Stimulated activated naive CD8-positive, alpha-beta T cell treated with anti-CD3 and anti-CD28 coated beads, Interleukin-15, Interleukin-2, amounts not matched to agents 100 ng/mL and 50 ng/mL, for 24 hours (primary cell): ENCODE results near the gene TAGLN.

Experiments used
- H3K27ac Mint-ChIP-seq: one replicate; pipeline ENCODE4 v1.8.0; 2021; ENCODE audit warnings: mild to moderate bottlenecking, mixed read lengths
- H3K27me3 Mint-ChIP-seq: one replicate; pipeline ENCODE4 v1.8.0; 2021; ENCODE audit warnings: mixed read lengths
- H3K36me3 Mint-ChIP-seq: one replicate; pipeline ENCODE4 v1.8.0; 2021; ENCODE audit warnings: low read depth, mixed read lengths
- H3K4me1 Mint-ChIP-seq: one replicate; pipeline ENCODE4 v1.8.0; 2021; ENCODE audit warnings: low read depth, mixed read lengths
- H3K4me3 Mint-ChIP-seq: one replicate; pipeline ENCODE4 v1.8.0; 2021; ENCODE audit warnings: mild to moderate bottlenecking, mixed read lengths
- H3K9me3 Mint-ChIP-seq: one replicate; pipeline ENCODE4 v1.8.0; 2021; ENCODE audit warnings: mixed read lengths

The TAGLN gene

GRCh38 chr11:117199053-117199915 is at the start of gene TAGLN:
Gene TAGLN, plus strand, starts transcription at chr11:117199370. Its CDS starts 3,644 bp downstream, at chr11:117203014.
- Mint-ChIP-seq H3K36me3 (peaks cover 7% of the 10 kb centered on the region), H3K27ac (no peak within 1 kb of the TSS), H3K4me1 (no peaks in the 10 kb centered on the region), H3K4me3 (no peak within 1 kb of the TSS), H3K27me3 (no peaks in the 10 kb centered on the region), H3K9me3 (no peaks in the 10 kb centered on the region)

- H3K36me3 Mint-ChIP-seq = peaks cover 46% of the 10 kb centered on the region
- no peak overlapping the region for H3K4me3 Mint-ChIP-seq
- peaks cover 29% of the 10 kb centered on the region for H3K4me1 Mint-ChIP-seq
- no peak overlapping the region for H3K27ac Mint-ChIP-seq
- H3K9me3 Mint-ChIP-seq = no peaks in the 10 kb centered on the region
- no peaks in the 10 kb centered on the region for H3K27me3 Mint-ChIP-seq
These were observed 47.1 kb upstream of the TAGLN start for GRCh38 chr11:117152066-117152465.

- Mint-ChIP-seq H3K27me3 (no peaks in the 10 kb centered on the region), H3K4me1 (peaks cover 23% of the 10 kb centered on the region), H3K27ac (no peak overlapping the region), H3K36me3 (peaks cover 46% of the 10 kb centered on the region), H3K4me3 (no peak overlapping the region), H3K9me3 (no peaks in the 10 kb centered on the region)
These were observed 44.7 kb upstream of the TAGLN start for GRCh38 chr11:117154468-117154867.

GRCh38 chr11:117157507-117157906 is 41.7 kb upstream of the TAGLN start:
- H3K36me3 Mint-ChIP-seq = peaks cover 45% of the 10 kb centered on the region
- H3K27me3 Mint-ChIP-seq = no peaks in the 10 kb centered on the region

DNA sequence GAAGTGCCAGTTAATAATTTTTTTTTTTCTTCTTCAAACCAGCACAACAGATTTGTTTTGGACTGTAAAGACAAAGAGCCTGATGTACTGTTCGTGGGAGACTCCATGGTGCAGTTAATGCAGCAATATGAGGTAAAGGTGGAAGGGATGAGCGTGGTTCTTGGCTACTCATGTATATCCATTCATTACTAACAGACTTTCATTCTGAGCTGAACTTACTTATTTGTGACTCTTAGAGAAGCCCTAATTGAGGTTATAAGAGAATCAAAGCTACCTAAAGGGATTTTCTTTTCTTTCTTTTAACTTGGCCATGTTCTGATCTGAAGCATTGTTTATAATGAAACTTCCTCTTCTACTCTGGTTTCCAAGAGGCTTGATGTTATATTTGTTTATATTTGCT is 39.3 kb upstream of the TAGLN start:
- Mint-ChIP-seq H3K27me3 (no peaks in the 10 kb centered on the region), H3K36me3 (peaks cover 51% of the 10 kb centered on the region), H3K27ac (peak overlapping the region; percentile 26), H3K9me3 (no peaks in the 10 kb centered on the region), H3K4me3 (no peak overlapping the region), H3K4me1 (peaks cover 12% of the 10 kb centered on the region)

More at GRCh38 chr11:117157507-117157906, 41.7 kb upstream of the TAGLN start:
- Mint-ChIP-seq H3K4me1 (peaks cover 13% of the 10 kb centered on the region), H3K9me3 (no peaks in the 10 kb centered on the region), H3K27ac (no peak overlapping the region), H3K4me3 (no peak overlapping the region)

DNA sequence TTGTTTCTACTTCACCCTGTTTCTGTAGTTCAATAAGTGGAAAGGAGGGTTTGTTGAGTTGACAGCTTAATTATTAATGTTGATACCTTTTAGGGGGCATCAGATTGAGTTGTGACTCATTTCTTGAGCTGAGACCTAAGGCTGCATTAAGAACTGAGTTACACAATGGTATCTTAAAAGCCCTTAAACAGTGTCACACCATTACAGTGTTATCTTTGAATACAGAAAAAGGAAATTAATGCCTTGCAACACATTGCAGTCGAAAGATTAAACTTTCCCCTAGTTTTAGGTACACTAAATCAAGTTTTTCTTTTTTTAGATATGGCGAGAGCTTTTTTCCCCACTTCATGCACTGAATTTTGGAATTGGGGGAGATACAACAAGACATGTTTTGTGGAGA is 38.3 kb upstream of the TAGLN start:
- Mint-ChIP-seq H3K36me3 (peaks cover 55% of the 10 kb centered on the region), H3K27ac (peak overlapping the region; percentile 31), H3K4me3 (no peak overlapping the region), H3K4me1 (peaks cover 12% of the 10 kb centered on the region), H3K9me3 (no peaks in the 10 kb centered on the region), H3K27me3 (no peaks in the 10 kb centered on the region)

GRCh38 chr11:117166491-117166890 is 32.7 kb upstream of the TAGLN start:
- Mint-ChIP-seq H3K36me3 (peaks cover 58% of the 10 kb centered on the region), H3K27ac (no peak overlapping the region), H3K9me3 (no peaks in the 10 kb centered on the region), H3K4me1 (no peaks in the 10 kb centered on the region), H3K4me3 (no peak overlapping the region), H3K27me3 (no peaks in the 10 kb centered on the region)

GRCh38 chr11:117169736-117170135 is 29.4 kb upstream of the TAGLN start:
- no peak overlapping the region for H3K4me3 Mint-ChIP-seq
- H3K4me1 Mint-ChIP-seq = peaks cover 5% of the 10 kb centered on the region
- no peaks in the 10 kb centered on the region for H3K9me3 Mint-ChIP-seq
- no peaks in the 10 kb centered on the region for H3K27me3 Mint-ChIP-seq
- no peak overlapping the region for H3K27ac Mint-ChIP-seq
- peaks cover 48% of the 10 kb centered on the region for H3K36me3 Mint-ChIP-seq

DNA sequence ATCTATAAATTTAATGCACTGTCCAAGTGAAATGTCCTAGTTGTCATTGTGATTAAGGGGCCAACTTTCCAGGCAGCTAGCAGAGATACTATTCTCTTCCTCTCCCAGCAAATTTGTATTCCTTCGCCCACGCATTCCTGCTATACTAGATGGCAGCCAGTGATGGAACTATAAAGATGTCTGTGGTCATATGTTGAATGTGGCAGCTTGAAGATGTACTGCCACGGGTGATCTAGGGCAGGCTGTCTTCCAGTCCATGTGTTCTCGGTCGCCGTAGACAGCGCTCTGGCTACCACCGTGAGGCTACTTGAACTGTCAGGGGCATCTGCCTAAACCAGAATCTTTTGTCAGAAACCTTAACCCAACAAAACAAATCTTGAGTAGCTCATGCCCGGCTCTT is 29.0 kb upstream of the TAGLN start:
- H3K4me3 Mint-ChIP-seq = no peak overlapping the region
- H3K27me3 Mint-ChIP-seq = no peaks in the 10 kb centered on the region
- peaks cover 46% of the 10 kb centered on the region for H3K36me3 Mint-ChIP-seq
- H3K9me3 Mint-ChIP-seq = no peaks in the 10 kb centered on the region
- no peak overlapping the region for H3K27ac Mint-ChIP-seq
- H3K4me1 Mint-ChIP-seq = peaks cover 5% of the 10 kb centered on the region

DNA sequence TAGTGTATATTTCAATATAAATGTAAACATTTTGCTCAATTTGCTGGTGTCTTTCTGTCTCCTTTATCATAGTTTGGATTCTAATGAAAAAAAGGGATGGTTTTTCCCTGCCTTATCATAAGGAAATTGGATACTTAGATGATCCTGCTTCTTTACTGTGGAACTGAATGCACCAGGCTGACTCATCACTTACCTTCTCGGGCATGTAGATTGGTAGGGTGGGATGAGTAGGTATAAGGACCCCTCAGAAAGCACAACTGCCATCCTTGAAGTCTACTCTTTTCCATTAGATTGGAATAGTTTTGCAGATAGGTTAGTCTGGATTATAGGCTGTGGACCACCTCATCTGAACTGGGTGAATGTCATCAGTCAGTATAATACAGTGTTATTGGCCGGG is 28.2 kb upstream of the TAGLN start:
- H3K4me3 Mint-ChIP-seq = no peak overlapping the region
- H3K27ac Mint-ChIP-seq = peak overlapping the region; percentile 18
- no peaks in the 10 kb centered on the region for H3K27me3 Mint-ChIP-seq

GRCh38 chr11:117171404-117172061 is 27.6 kb upstream of the TAGLN start:
- H3K36me3 Mint-ChIP-seq = peaks cover 33% of the 10 kb centered on the region
- H3K27ac Mint-ChIP-seq = peak overlapping the region; percentile 38
- no peaks in the 10 kb centered on the region for H3K27me3 Mint-ChIP-seq
- peaks cover 5% of the 10 kb centered on the region for H3K4me1 Mint-ChIP-seq
- no peak overlapping the region for H3K4me3 Mint-ChIP-seq
- no peaks in the 10 kb centered on the region for H3K9me3 Mint-ChIP-seq

More for the DNA sequence above, 28.2 kb upstream of the TAGLN start:
- no peaks in the 10 kb centered on the region for H3K9me3 Mint-ChIP-seq
- H3K36me3 Mint-ChIP-seq = peaks cover 38% of the 10 kb centered on the region
- peaks cover 5% of the 10 kb centered on the region for H3K4me1 Mint-ChIP-seq

- peaks cover 23% of the 10 kb centered on the region for H3K36me3 Mint-ChIP-seq
- H3K9me3 Mint-ChIP-seq = no peaks in the 10 kb centered on the region
- H3K4me3 Mint-ChIP-seq = no peak overlapping the region
- peak overlapping the region; percentile 36 for H3K27ac Mint-ChIP-seq
- no peaks in the 10 kb centered on the region for H3K27me3 Mint-ChIP-seq
- peaks cover 9% of the 10 kb centered on the region for H3K4me1 Mint-ChIP-seq
These were observed 26.3 kb upstream of the TAGLN start for GRCh38 chr11:117172724-117173421.

- Mint-ChIP-seq H3K9me3 (no peaks in the 10 kb centered on the region), H3K4me1 (peaks cover 24% of the 10 kb centered on the region), H3K36me3 (peaks cover 9% of the 10 kb centered on the region), H3K4me3 (no peak overlapping the region), H3K27ac (no peak overlapping the region), H3K27me3 (no peaks in the 10 kb centered on the region)
These were observed 24.1 kb upstream of the TAGLN start for GRCh38 chr11:117175104-117175503.

GRCh38 chr11:117175781-117176180 is 23.4 kb upstream of the TAGLN start:
- Mint-ChIP-seq H3K4me1 (peaks cover 31% of the 10 kb centered on the region), H3K27ac (no peak overlapping the region), H3K4me3 (no peak overlapping the region), H3K36me3 (peaks cover 9% of the 10 kb centered on the region), H3K27me3 (no peaks in the 10 kb centered on the region), H3K9me3 (no peaks in the 10 kb centered on the region)

DNA sequence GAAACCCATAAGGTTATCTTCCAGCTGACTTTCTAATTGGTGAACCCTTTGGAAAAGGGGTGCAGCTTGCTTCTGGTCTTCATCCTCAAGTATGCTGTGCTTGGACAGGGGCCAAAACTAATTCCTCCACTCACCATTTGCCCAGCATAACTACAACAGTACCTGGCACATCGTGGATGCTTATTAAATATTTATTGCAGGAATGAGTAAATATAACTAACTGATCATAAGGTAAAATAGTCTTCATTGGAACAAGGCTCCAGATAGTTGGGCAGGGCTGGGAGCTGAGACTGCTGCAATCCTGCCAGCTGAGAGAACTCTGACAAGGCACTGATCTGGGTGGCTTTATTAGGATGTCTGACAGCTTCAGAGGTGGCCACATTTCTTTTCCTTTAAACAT is 23.0 kb upstream of the TAGLN start:
- H3K27ac Mint-ChIP-seq = no peak overlapping the region
- no peak overlapping the region for H3K4me3 Mint-ChIP-seq
- H3K4me1 Mint-ChIP-seq = peaks cover 35% of the 10 kb centered on the region
- H3K9me3 Mint-ChIP-seq = no peaks in the 10 kb centered on the region
- H3K27me3 Mint-ChIP-seq = no peaks in the 10 kb centered on the region
- H3K36me3 Mint-ChIP-seq = peaks cover 5% of the 10 kb centered on the region
